Endothelial cell of umbilical vein (primary cell): ENCODE data around the gene PHKG1. TPM values are rescaled to one million over a fixed set of nuclear protein-coding genes. Genes with fewer than 3 reads are reported as not detected.

Source experiments
- BruUV-seq: library from RNA; stranded (reverse); fragments of 400-500 nt; replicated peaks from 2 replicates; lab custom pipeline; 2021; lab: Mats Ljungman, UMichigan
- CTCF ChIA-PET: fragments of 300-600, 350-600 bp; sonication (Branson Sonifier 250); formaldehyde crosslinking; loops from one replicate; lab custom pipeline; 2021; ENCODE audit warnings: antibody characterized with exemption, inconsistent platforms; lab: Charles Lee
- POLR2A ChIA-PET: fragments of 300-600, 350-600 bp; sonication (Branson Sonifier 250); formaldehyde crosslinking; loops from one replicate; lab custom pipeline; 2021; ENCODE audit warnings: antibody characterized with exemption, inconsistent platforms; lab: Charles Lee
- DNase-seq: peaks from one replicate; pipeline ENCODE4 v3.0.0-alpha.2; 2011; ENCODE audit warnings: low read depth, low spot score
- FAIRE-seq: peaks from 2 replicates; lab custom pipeline; 2011; peaks lifted over from hg19 to GRCh38; lab: Jason Lieb, UNC
- H2AFZ ChIP-seq: 2 replicates; pipeline ENCODE4 v1.6.0; 2012; ENCODE audit warnings: low read depth, low read length, control low read depth, inconsistent platforms
- H3K27ac ChIP-seq: 2 replicates; pipeline ENCODE4 v1.5.1; 2011; ENCODE audit warnings: low read depth, mild to moderate bottlenecking, control low read depth, low read length, moderate library complexity; ENCODE audit not compliant: insufficient read depth
- H3K27me3 ChIP-seq, 2 experiments: 2 replicates each; pipeline versions ENCODE4 v1.6.0 to v1.6.1; 2011; ENCODE audit warnings: low read length in 2 of 2, mixed read lengths in 1 of 2; ENCODE audit not compliant: control insufficient read depth in 2 of 2, insufficient read depth in 2 of 2
- H3K36me3 ChIP-seq, 2 experiments: 2 replicates in 1 of 2; 3 replicates in 1 of 2; pipeline ENCODE4 v1.5.1; 2011; ENCODE audit warnings: low read length in 2 of 2, mild to moderate bottlenecking in 1 of 2, moderate library complexity in 1 of 2; ENCODE audit not compliant: control insufficient read depth in 2 of 2, insufficient read depth in 2 of 2; ENCODE audit errors: extremely low read depth in 1 of 2
- H3K4me1 ChIP-seq: 3 replicates; pipeline ENCODE4 v1.5.1; 2011; ENCODE audit warnings: mild to moderate bottlenecking, low read length; ENCODE audit not compliant: control insufficient read depth, insufficient read depth; ENCODE audit errors: extremely low read depth
- H3K4me2 ChIP-seq: 2 replicates; pipeline ENCODE4 v1.6.1; 2011; ENCODE audit warnings: low read length, control low read depth, mixed read lengths; ENCODE audit not compliant: insufficient read depth
- H3K4me3 ChIP-seq, 3 experiments: fragments of 200-600 bp in 1 of 3; sonication (generic), shearing (Covaris generic) in 1 of 3; replicated peaks in 1 of 3; 2 replicates each; pipeline ENCODE4 v1.5.1; 2011 to 2016; ENCODE audit warnings: control low read depth in 3 of 3, low read length in 3 of 3, mild to moderate bottlenecking in 2 of 3, inconsistent platforms in 1 of 3, low read depth in 1 of 3, moderate library complexity in 1 of 3; ENCODE audit not compliant: insufficient read depth in 1 of 3
- H3K79me2 ChIP-seq: 2 replicates; pipeline ENCODE4 v1.6.0; 2012; ENCODE audit warnings: low read length, inconsistent platforms; ENCODE audit not compliant: control insufficient read depth, insufficient read depth
- H3K9ac ChIP-seq: replicated peaks from 2 replicates; pipeline ENCODE3; 2011; ENCODE audit warnings: low read length, control low read depth; ENCODE audit not compliant: insufficient read depth; ENCODE audit errors: extremely low read depth
- H3K9me1 ChIP-seq: replicated peaks from 3 replicates; pipeline ENCODE4 v1.6.0; 2011; ENCODE audit warnings: mild to moderate bottlenecking, low read length; ENCODE audit not compliant: control insufficient read depth, insufficient read depth; ENCODE audit errors: extremely low read depth
- H3K9me3 ChIP-seq: replicated peaks from 2 replicates; pipeline ENCODE4 v1.5.1; 2012; ENCODE audit warnings: low read length, inconsistent platforms; ENCODE audit not compliant: control insufficient read depth, insufficient read depth
- H4K20me1 ChIP-seq: replicated peaks from 2 replicates; pipeline ENCODE3; 2011; ENCODE audit warnings: mild to moderate bottlenecking, low read length; ENCODE audit not compliant: control insufficient read depth, insufficient read depth; ENCODE audit errors: extremely low read depth
- EZH2 ChIP-seq: IDR thresholded peaks from 2 replicates; pipeline ENCODE4 v1.6.1; 2012; ENCODE audit warnings: borderline replicate concordance, low read depth, mild to moderate bottlenecking, moderate library complexity, low read length, inconsistent platforms; ENCODE audit not compliant: severe bottlenecking
- FOS ChIP-seq: IDR thresholded peaks from 2 replicates; pipeline ENCODE4 v1.6.1; 2011; ENCODE audit warnings: mild to moderate bottlenecking, low read length, moderate library complexity, borderline replicate concordance; ENCODE audit not compliant: insufficient read depth
- GATA2 ChIP-seq: IDR thresholded peaks from 2 replicates; pipeline ENCODE4 v1.7.0; 2011; ENCODE audit warnings: low read depth, mild to moderate bottlenecking, moderate library complexity, mixed read lengths, low read length; ENCODE audit not compliant: insufficient read length, insufficient read depth
- JUN ChIP-seq: IDR thresholded peaks from 2 replicates; pipeline ENCODE4 v1.6.1; 2011; ENCODE audit warnings: borderline replicate concordance, low read depth; ENCODE audit not compliant: insufficient read length, insufficient read depth
- MYC ChIP-seq: IDR thresholded peaks from one replicate; pipeline ENCODE4 v1.6.1; 2011; ENCODE audit warnings: mild to moderate bottlenecking, low read depth, low read length
- POLR2A ChIP-seq: IDR thresholded peaks from 2 replicates; pipeline ENCODE4 v1.6.1; 2012; ENCODE audit warnings: low read depth, mild to moderate bottlenecking, control low read depth, low read length
- POLR2AphosphoS5 ChIP-seq: IDR thresholded peaks from 2 replicates; pipeline ENCODE4 v1.6.1; 2012; ENCODE audit warnings: low read depth, mild to moderate bottlenecking, control low read depth, low read length, moderate library complexity; ENCODE audit not compliant: insufficient read depth
- dilution Hi-C: fragments of 300-500 bp; cut with MboI; formaldehyde crosslinking; loops from one replicate; pipeline ENCODE4 v1.15.0; 2019; ENCODE audit warnings: low sequenced_read_pairs; ENCODE audit not compliant: extremely low pct_ligation_motif_present
- intact Hi-C: fragments of 100-400 bp; cut with micrococcal nuclease; formaldehyde crosslinking; loops from one replicate; pipeline ENCODE4 v1.10.0; 2022
- polyA plus RNA-seq, 4 experiments: library from polyadenylated mRNA; depleted of rRNA in 3 of 4; stranded (reverse) in 3 of 4; unstranded in 1 of 4; fragments of >200 nt; gene quantifications; 2 replicates each; pipeline versions ENCODE4 v1.2.1 to v1.2.3, GENCODE V29; 2011 to 2012; ENCODE audit warnings: missing spikeins in 1 of 4
- total RNA-seq: library from RNA; stranded (reverse); gene quantifications from 2 replicates; pipeline ENCODE4 v1.2.3, GENCODE V29; 2021
- TF ChIP-seq, protein P1 (sequence below): IDR thresholded peaks from 2 replicates; pipeline ENCODE4 v1.6.1; 2011; ENCODE audit not compliant: insufficient read depth, insufficient read length
- TF ChIP-seq, protein P2 (sequence below), 2 donors: IDR thresholded peaks; 1 replicate in 1 of 2; 2 replicates in 1 of 2; pipeline ENCODE4 v1.5.1; 2011; ENCODE audit warnings: low read length in 2 of 2, mild to moderate bottlenecking in 2 of 2, moderate library complexity in 2 of 2, control low read depth in 1 of 2, inconsistent platforms in 1 of 2, low read depth in 1 of 2; ENCODE audit not compliant: insufficient read depth in 1 of 2; ENCODE audit errors: extremely low read depth in 1 of 2

Gene PHKG1
- total and polyA plus RNA-seq, 2 donors (not counting 3 experiments of a cell fraction or from before 2014, with no cell fraction given), result 0.32 to 1.00 TPM

DNA sequence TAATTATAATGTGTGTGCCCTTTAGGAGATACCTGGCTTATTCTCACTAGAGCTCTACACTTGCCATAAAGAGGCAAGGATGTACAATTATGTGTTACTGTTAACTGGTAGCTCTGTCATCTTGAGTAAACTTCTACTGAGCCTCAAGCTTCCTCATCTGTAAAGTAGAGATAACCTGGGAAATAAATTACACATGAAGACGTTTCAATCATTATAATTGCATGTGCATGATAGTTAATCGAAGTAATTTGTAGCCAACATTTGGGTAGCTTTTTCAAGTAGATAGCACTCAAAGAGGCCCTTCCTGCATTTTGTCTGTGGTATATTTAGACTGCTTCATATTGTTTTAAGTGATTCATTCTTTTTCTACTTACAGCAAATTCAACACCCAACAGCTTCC, 38.8 kb downstream of the PHKG1 start:
- no peaks in the 10 kb centered on the region for H3K27me3 ChIP-seq
- intact Hi-C loops (loop anchor here (5.0 kb wide), 1 partner anchor 687 kb away; the partner anchor contains the start of gene LANCL2), dilution Hi-C loops (no loop called here)
- H3K4me2 ChIP-seq, result peak overlapping the region; percentile 100
- FAIRE-seq (no peak), DNase-seq (no peak)
- no peak overlapping the region for H3K27ac ChIP-seq
- no peak overlapping the region for H2AFZ ChIP-seq
- ChIA-PET POLR2A (no interaction called here), CTCF (interaction anchor here (1.0 to 1.1 kb wide), 2 partner anchors 8 to 21 kb away, joined by 3 to 4 read pairs; no protein-coding TSS in a partner anchor)
- peaks cover 65% of the 10 kb centered on the region for H3K79me2 ChIP-seq
- no peak overlapping the region for H3K9ac ChIP-seq
- H3K9me3 ChIP-seq, result no peaks in the 10 kb centered on the region
- no TSS peak for BruUV-seq
- H3K4me3 ChIP-seq, result peak overlapping the region in 1 of 3 experiments; percentile 13
- H3K4me1 ChIP-seq, result peaks cover 31% of the 10 kb centered on the region
- TF ChIP-seq MYC (no peak), POLR2A (no peak), GATA2 (no peak), EZH2 (no peak), FOS (no peak), JUN (no peak)
- TF ChIP-seq, protein P1, sequence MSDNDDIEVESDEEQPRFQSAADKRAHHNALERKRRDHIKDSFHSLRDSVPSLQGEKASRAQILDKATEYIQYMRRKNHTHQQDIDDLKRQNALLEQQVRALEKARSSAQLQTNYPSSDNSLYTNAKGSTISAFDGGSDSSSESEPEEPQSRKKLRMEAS, result no peak
- H3K9me1 ChIP-seq, result no peaks in the 10 kb centered on the region
- H3K36me3 ChIP-seq, result peaks cover 10 to 22% of the 10 kb centered on the region in 2 experiments
- no peaks in the 10 kb centered on the region for H4K20me1 ChIP-seq

DNA sequence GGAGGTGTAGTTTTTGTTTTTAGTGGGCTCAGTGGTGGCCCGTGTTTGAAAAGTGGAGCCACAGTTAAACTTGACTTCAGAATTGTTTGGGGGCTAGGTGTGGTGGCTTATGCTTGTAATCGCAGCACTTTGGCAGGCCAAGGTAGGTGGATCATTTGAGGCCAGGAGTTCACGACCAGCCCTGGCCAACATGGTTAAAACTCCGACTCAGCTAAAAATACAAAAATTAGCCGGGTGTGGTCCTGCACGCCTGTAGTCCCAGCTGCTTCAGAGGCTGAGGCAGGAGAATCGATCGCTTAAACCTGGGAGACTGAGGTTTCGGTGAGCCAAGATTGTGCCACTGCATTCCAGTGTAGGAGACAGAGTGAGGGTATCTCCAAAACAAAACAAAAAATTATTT, 39.4 kb downstream of the PHKG1 start:
- CTCF ChIA-PET, result interaction anchor here (1.0 to 1.1 kb wide), 2 partner anchors 9 to 20 kb away, joined by 3 to 4 read pairs; no protein-coding TSS in a partner anchor

More for the DNA sequence above, 39.4 kb downstream of the PHKG1 start:
- no peak overlapping the region for H3K9ac ChIP-seq
- no peak for FAIRE-seq
- peaks cover 35% of the 10 kb centered on the region for H3K4me1 ChIP-seq
- TF ChIP-seq POLR2AphosphoS5 (no peak), EZH2 (no peak), GATA2 (no peak), POLR2A (no peak), MYC (no peak), FOS (no peak), JUN (no peak)
- TF ChIP-seq, protein P1, result no peak
- TF ChIP-seq, protein P2, sequence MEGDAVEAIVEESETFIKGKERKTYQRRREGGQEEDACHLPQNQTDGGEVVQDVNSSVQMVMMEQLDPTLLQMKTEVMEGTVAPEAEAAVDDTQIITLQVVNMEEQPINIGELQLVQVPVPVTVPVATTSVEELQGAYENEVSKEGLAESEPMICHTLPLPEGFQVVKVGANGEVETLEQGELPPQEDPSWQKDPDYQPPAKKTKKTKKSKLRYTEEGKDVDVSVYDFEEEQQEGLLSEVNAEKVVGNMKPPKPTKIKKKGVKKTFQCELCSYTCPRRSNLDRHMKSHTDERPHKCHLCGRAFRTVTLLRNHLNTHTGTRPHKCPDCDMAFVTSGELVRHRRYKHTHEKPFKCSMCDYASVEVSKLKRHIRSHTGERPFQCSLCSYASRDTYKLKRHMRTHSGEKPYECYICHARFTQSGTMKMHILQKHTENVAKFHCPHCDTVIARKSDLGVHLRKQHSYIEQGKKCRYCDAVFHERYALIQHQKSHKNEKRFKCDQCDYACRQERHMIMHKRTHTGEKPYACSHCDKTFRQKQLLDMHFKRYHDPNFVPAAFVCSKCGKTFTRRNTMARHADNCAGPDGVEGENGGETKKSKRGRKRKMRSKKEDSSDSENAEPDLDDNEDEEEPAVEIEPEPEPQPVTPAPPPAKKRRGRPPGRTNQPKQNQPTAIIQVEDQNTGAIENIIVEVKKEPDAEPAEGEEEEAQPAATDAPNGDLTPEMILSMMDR (IDR thresholded peaks at IDR 0.05; ENCODE audit: extremely low read depth in 1 of 2, insufficient read depth in 1 of 2, low read depth in 1 of 2, low read length in 2 of 2), result no peak
- intact Hi-C loops, result loop anchor here (5.0 kb wide), 1 partner anchor 686 kb away; the partner anchor contains the start of gene LANCL2
- H3K27ac ChIP-seq, result no peak overlapping the region
- peaks cover 64% of the 10 kb centered on the region for H3K79me2 ChIP-seq
- peaks cover 10 to 22% of the 10 kb centered on the region in 2 experiments for H3K36me3 ChIP-seq
- peak overlapping the region in 1 of 3 experiments; percentile 35 for H3K4me3 ChIP-seq
- H3K27me3 ChIP-seq, result no peaks in the 10 kb centered on the region
- no peak for DNase-seq
- H4K20me1 ChIP-seq, result no peaks in the 10 kb centered on the region
- H3K9me3 ChIP-seq, result no peaks in the 10 kb centered on the region
- dilution Hi-C loops, result no loop called here
- H3K4me2 ChIP-seq, result peak overlapping the region; percentile 100
- H2AFZ ChIP-seq, result no peak overlapping the region
- H3K9me1 ChIP-seq, result no peaks in the 10 kb centered on the region
- BruUV-seq, result no TSS peak
- POLR2A ChIA-PET, result interaction anchor here (0.8 kb wide), 1 partner anchor 12 kb away, joined by 5 read pairs; no protein-coding TSS in a partner anchor
